SKM-1 (cell line): Measurements from ENCODE around the gene REPS2.

Experiments
- DNase-seq: peaks from one replicate; lab custom pipeline; 2025; ENCODE audit not compliant: unreplicated experiment; lab: John Stamatoyannopoulos, UW

The REPS2 gene

DNA sequence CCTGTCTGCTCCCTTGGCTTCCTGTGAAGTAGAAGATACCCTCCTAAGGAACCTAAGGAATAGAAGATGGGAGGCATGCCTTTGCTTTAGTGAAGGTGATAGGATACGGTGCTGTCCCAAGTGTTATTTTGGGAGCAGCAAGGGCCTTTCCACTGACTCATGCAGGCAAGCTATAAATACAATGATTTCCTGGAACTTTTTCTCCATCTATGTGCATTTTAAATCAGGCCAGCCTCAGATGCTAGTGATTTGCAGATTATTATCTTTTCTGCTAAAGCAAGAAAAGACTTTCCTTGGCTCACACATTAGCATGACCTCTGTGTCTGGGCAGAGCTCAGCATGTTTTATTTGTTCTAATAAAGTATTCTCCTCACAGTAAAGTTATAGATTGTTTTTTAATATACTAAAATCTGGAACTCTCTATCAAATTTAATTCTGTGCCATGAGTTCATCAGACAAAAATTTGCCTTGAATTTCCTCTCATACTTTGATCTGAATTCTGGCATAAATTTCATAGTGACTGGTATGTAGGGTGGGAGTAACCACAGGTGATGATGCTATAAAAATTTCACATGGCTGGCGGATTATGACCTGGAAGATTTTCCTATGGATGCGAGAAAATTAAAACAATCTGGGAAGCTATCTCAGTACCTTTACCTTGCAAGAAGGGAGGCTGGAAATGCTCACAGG is 131.7 kb downstream of the REPS2 start:
- DNase-seq, result no peak

DNA sequence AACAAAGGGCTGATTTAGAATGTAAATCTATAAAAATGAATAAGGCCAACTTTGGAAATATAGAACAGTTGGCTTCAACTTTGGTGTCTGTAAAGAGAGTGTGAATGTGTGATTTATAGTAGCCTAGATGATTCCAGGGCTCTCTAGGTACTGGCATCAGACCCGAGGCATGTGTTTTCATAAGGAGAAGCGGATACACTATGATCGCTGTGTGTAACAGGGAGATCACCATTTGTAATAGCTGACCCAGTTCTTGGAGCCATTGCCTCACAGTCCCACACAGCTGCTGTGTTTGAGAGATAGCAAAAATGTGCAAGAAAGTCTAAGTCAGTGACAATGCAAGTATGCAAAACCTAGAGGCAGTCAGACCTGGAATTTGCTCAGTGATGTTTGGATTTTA is 135.1 kb downstream of the REPS2 start:
- no peak for DNase-seq

DNA sequence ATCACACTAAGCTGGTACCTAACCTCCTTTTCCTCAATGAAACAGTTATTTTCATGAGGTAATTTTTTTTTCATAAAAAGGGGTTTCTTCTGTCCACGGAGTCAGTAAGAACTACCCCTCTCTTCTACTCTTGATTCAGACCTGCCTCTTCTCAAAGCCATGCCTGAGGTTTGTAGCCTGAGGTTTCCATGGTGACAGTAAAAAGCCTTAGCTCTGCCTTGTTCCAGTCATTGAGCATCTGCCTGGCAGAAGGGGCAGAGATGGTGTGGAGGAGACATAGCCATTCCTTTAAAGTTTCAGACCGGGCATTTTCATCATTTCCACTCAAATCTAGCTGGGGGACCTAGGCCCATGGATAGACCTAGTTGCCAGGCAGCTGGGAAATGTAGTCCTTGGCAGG is 135.5 kb downstream of the REPS2 start:
- DNase-seq, result no peak

DNA sequence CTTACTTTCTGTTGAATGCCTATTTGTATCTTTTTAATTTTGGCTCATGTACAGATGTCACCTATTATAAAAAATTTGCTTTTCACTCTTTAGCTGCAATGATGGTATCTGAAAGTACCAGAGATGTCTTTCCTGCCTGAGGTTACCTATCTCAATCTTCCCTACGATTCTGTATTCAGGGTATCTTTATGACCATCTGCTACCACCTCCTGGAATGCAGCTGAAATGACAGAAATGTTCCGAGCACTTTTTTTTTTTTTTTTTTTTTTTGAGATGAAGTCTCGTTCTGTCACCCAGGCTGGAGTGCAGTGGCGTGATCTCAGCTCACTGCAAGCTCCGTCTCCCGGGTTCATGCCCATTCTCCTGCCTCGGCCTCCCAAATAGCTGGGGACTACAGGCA is 136.4 kb downstream of the REPS2 start:
- no peak for DNase-seq

DNA sequence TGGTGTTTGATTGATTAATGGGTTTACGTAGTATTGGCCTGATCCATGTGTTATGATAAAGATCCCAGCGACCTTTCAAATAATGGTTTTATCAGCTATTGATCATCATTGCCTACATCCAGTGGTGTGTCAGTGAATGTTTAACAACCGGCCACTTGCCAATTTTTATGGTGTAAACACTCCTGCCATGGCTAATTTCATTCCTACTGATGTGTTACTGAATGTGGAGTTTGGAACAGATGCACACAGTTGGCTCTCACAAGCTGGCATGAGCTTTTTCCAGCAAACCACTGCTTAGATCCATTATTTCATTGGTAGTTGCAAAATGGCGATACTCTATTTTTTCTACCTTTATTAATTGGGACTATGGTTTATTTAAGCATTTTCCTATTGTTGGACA is 139.9 kb downstream of the REPS2 start:
- DNase-seq, result no peak

DNA sequence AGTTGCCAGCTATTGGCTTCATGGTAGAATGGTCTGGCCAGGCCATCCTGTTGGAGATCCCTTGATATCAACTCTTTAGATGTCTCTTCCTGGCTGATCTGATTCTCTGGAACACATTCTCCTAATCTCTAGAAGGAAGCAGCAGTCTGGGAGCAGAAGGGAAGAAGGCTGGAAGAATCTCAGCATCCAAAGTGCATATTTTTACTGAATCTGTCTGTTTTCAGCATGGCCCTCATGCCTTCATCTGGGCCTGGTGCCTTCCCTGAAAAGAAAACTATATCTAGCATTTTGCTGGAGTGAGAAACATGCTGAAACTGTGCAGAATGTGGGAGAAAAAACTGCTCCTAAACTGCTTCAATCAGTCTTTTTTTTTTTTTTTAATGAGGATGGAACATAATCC is 148.7 kb downstream of the REPS2 start:
- no peak for DNase-seq

DNA sequence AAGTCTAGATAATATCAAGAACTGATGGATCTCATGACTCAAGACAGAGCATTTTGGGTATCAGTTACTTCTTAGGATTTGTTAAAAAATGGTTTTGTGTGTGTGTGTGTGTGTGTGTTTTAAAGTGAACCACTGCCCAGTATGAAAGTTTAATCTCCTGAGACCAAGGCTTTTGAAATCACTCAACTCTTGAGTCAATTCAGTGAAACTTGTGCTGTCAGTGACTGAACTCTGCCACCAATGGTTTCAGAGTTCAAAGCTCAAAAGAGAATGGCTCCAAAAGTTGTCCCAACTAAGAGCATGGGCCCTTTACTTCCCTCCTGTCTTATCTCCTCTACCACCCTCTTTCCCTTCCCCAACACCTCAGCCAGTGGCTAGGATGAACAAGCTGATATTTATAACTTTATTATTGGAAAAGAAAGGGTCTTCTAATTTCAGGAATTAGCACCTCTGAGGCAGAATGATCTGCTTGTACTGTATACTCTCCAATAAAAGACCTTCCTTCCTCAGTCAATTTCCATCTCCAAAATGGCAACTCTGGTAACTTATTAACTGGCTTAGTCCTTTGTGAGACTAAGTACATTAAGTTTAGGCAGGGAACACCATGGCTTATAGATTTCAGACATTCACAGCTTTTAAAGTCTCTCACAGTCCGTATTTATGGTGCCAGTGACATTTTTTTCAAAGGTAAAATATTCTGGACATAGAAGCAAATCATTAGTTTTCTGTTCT is 152.2 kb downstream of the REPS2 start:
- no peak for DNase-seq

DNA sequence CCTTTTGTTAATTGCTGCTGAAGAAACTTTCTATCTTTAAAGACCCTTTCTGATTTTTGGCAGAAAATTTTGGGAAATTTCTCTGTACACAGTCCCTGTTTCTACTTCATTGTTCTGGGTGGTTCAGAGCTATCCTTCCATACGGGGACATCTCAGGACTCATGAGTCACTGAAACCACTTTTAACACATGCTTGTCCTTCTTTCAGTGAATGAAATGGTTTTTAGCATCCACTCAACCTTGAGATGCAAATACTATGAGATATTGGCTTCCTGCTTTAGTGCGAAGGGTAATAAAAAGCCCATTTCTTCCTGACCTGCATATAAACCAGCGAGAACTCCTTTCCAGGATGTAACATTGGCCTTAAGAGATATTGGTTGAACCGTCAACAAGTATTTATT is 158.0 kb downstream of the REPS2 start:
- DNase-seq, result no peak

DNA sequence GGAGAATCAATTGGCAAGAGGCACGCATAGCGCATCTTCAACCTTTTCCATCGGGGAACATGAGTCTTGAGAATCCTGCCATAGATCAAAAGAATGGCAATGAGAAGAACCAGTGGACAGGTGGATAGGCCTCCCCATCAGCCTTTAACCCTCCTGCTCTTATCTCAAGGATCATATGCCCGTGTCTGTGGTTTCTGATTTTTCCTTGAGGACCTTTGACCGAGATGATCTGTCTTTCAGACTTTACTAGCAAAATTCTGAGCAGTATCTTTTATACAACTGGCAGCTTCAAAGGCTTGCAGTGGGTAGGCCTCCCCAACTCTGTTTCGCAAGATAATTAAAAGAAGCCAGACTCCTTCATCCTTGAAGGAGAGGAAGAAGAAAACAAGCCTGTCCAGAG is 174.4 kb downstream of the REPS2 start:
- DNase-seq, result no peak

DNA sequence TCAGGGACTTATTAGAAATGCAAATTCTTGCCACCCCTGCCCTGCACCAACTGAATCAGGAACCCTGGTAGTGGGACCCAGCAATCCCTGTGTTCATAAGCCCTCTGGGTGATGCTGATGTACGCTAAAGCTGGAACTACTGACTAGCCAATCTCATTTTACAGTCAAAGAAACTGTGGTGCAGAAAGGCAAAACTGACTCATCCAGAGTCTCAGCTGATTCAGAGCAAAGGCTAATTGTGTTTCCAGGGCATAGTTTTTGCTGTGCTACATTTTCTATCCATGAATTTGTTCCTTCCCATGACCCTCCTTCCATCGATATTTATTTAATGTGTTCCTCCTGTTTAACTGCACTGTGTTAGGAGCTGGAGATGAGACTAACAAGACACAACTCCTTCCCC is 207.5 kb downstream of the REPS2 start:
- no peak for DNase-seq

DNA sequence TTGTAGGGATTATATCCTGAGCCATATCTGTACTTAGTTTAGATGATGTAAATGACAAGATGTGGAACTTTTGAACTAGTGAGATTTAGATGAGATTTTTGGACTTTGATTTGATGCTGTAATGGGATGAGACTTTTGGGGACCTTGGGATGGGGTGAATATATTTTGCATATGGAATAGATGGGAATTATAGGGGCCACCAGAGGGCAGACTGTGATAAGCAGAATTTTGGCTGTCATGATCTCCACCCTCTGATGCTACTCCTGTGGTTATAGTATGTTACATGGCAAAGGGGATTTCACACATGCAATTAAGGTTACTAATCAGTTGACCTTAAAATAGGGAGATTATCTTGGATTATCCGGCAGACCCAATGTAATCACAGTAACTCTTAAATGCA is 214.5 kb downstream of the REPS2 start:
- no peak for DNase-seq

DNA sequence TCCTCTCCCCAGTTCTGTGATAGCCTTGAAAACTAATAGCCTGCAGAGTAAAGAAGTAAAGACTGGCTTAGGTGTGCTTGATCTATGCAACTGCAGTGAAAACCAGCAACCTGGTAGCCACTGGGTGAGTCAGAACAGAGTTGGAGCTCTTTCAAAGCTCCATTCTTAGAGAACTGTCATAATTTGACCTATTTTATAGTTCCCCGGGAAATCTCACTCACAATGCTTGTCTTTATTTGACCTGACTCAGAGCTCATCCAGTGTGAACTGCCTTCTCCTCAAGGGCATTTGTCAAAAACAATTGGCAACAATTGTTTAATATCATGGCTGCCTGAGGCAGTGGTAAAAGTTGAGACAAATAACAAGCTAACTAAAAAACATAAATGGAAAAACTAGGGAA is 215.5 kb downstream of the REPS2 start:
- DNase-seq, result no peak

DNA sequence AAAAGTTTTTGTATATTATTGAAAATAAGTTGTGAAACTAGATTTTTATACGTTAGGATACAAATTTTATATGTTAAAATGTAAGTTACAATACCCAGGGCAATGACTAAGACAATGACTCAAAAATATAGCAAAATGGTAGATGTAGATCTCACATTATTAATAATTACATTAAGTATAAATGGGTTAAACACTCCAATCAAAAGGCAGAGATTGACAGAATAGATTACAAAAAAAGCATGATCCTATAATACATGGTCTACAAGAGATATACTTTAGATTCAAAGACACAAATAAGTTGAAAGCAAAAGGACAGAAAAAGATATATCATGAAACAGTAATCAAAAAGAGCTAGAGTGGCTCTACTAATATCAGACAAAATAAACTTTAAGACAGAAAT is 217.6 kb downstream of the REPS2 start:
- no peak for DNase-seq

DNA sequence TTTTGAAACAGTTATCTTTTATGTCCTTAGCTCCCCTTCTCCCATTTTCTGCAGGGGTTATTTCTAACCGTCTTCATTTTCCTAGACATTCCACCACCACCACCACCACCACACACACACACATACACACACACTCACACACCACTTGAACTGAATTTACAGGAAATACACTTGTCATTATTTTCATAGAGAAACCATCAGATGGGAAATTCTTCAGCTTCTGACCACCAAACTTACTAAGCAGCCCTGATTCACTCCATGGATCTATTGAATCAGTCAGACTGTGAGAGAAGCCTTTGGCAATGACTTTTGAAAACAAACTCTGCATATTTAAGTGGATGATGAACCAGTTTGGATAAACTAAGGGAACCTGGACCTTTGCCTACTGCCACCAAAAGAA is 218.5 kb downstream of the REPS2 start:
- no peak for DNase-seq

DNA sequence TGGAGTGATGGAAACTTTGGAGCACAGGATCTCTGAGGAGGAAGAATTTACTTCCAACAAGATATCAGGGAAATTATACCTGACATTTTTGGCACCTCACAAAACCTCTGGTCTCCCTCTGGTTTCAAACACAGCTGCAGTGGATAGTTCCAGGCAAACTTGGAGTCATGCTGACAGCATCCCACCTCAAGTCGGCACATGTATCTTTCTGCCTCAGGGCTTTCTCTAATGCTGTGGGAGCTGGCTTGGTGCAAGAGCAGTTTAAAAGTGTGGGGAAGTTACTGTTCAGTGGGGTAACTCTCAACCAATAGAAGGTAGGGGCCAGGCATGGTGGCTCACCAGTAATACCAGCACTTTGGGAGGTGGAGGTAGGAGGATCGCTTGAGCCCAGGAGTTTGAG is 221.5 kb downstream of the REPS2 start:
- DNase-seq, result no peak

DNA sequence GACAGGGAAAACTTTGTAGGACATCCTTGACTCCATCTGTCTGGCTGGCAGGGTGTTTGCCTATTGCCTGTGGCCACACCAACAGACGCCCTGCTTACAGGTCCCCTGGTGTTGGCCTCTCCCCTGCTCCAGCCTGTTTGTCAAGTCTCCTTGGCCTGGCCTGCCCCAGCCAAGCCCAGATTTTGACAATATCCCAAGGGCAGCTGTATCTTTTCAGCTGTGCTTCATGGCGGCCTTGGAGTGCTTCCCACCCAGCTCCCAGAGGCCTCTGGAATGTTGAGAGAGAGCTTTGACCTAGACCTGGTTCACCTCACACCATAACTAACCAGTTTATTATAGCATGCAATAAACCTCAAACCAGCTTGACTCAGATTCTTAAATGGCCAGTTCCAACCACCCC is 224.5 kb downstream of the REPS2 start:
- no peak for DNase-seq

DNA sequence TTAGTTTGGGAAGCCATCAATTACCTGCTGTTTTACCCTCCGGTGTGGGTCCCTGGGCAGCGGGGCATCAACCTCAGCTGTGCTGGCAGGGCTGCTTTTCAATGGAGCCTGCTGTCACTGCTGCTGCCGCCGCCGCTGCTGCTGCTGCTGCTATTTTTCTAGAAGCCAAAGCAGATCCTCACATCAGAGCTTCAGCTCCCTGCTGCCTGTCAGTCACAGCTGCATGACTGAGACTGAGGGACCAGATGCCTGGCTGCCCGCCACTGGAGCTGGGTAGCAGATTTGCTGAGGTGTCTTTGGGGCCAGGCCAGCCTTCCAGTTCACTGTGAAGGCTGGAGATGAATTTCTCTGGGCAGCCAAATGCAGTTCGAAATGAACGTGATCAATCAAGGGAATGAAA is 228.2 kb downstream of the REPS2 start:
- no peak for DNase-seq

DNA sequence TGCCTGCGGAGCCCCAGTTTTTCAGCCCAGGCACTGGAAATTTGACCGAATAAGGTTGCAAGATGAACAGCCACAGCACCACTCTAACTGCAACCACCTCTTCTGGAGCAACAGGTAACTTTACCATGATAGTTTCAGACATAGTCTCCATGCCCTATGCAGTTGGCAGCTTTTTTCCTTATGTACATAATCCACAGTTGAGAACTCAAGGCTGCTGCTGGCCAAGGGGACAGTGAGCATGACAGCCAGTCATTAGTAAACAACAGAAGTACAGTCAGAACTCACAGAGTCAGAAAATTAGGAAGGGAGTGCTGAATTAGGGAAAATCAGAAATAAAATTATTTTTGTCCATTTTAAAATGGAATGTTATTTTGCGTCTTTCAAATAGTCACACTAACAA is 235.9 kb downstream of the REPS2 start:
- no peak for DNase-seq

DNA sequence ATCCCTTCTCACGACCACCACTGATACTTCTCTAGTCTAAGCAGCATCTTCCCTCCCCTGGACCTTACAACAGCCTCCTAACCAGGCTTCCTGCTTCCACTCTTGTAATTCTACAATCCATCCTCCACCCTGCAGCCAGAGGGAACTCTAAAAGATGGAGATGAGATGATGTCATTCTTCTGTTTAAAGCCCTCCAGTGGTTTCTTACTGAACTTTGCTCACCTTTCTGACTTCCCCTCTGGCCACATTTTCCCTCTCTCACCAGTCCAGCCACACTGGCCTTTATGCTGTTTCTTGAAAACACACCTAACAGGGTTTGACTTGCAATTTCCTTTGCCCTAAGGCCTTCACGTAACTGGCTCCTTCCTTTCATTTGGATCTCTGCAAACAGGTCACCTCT is 237.1 kb downstream of the REPS2 start:
- no peak for DNase-seq

DNA sequence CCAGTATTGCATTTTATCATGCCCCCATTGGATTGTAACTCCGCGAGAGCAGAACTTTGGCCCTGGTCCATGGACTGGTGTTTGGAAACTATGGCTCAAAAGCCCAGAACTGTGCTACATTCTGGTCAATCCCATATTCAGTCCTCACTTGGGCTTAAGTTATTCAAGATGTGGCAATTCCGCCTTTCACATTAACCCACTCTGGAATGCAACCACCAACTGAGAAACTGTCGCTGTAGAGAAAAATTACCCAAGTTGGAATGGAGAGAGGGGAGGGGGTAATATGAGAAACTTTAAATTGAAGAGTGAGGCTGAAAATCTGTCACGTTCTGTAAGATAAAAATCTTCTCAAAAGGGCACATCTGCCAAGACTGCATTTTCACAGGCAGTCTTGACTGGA is 239.0 kb downstream of the REPS2 start:
- no peak for DNase-seq

DNA sequence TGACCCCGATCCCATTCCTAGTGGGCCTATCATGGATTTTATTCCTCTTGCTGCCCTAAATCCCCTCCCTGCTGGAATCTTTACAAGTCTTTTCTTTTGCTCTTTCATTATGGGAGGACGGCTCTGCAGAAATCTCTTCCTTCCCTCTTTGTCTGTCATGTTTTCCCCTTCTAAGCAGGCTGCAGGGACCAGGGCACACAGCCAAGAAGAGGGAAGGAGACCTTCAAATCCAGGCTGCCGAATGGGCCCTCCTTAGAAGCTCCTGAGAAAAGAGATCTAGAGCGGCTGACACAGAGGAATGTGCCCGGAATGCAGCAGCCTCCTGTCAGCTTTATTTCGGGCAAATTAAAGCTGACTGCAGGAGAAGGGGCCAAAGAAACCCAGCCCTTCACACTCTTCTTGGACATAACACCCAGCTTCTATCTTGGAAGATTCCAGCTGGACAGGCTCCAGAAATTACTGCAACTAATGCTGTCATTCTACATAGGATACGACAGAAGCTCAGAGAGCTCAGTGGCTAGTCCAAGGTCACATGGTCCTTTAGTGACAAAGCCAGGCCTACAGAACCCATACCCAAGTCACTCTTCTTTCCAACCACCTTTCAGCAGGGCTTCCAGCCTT is 240.8 kb downstream of the REPS2 start:
- DNase-seq, result no peak

DNA sequence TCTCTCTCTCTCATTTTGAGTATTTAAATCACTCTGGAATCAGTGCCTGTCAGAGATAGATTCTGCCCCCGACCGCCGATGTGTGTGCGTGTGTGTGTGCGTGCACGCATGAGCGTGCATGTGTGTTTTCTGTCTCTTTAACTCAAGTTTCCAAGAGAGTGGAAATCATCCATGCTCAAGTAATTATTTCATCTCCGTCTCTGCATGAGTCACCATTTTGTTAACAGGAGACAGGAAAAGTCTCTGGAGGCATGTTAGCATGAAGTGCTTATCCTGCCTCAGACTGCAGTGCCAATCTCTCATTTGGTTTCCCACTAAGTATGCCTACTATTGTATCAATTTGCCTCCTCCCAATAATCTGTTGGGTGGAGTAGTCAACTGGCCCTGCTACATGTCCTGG is 245.6 kb downstream of the REPS2 start:
- no peak for DNase-seq
